HCT116 (cell line): ENCODE measurements around the gene KAZN. TPM values are rescaled to one million over a fixed set of nuclear protein-coding genes. Genes with fewer than 3 reads are reported as not detected.

Source experiments
- ATAC-seq: fragments of 200-7000 bp; cut with Tn5 transposase; 2 replicates; pipeline ENCODE4 v1.9.1; 2020; ENCODE audit warnings: mild to moderate bottlenecking, moderate library complexity
- BruUV-seq: library from RNA; stranded (reverse); fragments of 400-500 nt; replicated peaks from 2 replicates; lab custom pipeline; 2021; lab: Mats Ljungman, UMichigan
- CTCF ChIA-PET: fragments of 300-600 bp; sonication (Branson Sonifier 250); formaldehyde crosslinking; loops from one replicate; lab custom pipeline; 2021; ENCODE audit warnings: antibody characterized with exemption; lab: Charles Lee
- POLR2A ChIA-PET: fragments of 300-600, 350-600 bp; sonication (Branson Sonifier 250); formaldehyde crosslinking; loops from one replicate; lab custom pipeline; 2021; ENCODE audit warnings: antibody characterized with exemption; lab: Charles Lee
- RAD21 ChIA-PET, 2 experiments: fragments of 300-600 bp; sonication (Branson Sonifier 250); formaldehyde crosslinking; loops; one replicate each; lab custom pipeline; 2023; ENCODE audit warnings: low total read pairs in 2 of 2; ENCODE audit not compliant: uncharacterized antibody in 2 of 2, unreplicated experiment in 2 of 2, low non-redundant PET in 1 of 2; lab: Charles Lee
- DNase-seq: peaks from one replicate; pipeline ENCODE4 v3.0.0-alpha.2; 2010; ENCODE audit warnings: low read depth, low spot score
- H2AFZ ChIP-seq: fragments of 200-600 bp; shearing (Covaris generic), sonication (generic); 2 replicates; pipeline ENCODE4 v1.6.1; 2017; ENCODE audit warnings: low read depth, mixed run types, mixed read lengths, antibody characterized with exemption, low read length; ENCODE audit not compliant: poor library complexity, severe bottlenecking
- H3K27ac ChIP-seq: 2 replicates; pipeline ENCODE4 v1.5.1; 2012; ENCODE audit warnings: low read depth, low read length
- H3K27me3 ChIP-seq: fragments of 200-600 bp; sonication (generic); 2 replicates; pipeline ENCODE4 v1.6.1; 2016; ENCODE audit warnings: mixed run types, low read length, mixed read lengths; ENCODE audit not compliant: insufficient read depth
- H3K36me3 ChIP-seq, 2 experiments: fragments of 200-500 bp in 1 of 2; fragments of 200-600 bp in 1 of 2; sonication (Bioruptor generic) in 1 of 2; sonication (generic) in 1 of 2; 2 replicates each; pipeline versions ENCODE4 v1.5.1 to v1.6.1; 2014 to 2016; ENCODE audit warnings: low read length in 2 of 2, inconsistent platforms in 1 of 2, mixed read lengths in 1 of 2, mixed run types in 1 of 2; ENCODE audit not compliant: insufficient read depth in 2 of 2, control insufficient read depth in 1 of 2
- H3K4me1 ChIP-seq, 2 experiments: fragments of 200-600 bp in 1 of 2; sonication (generic) in 1 of 2; 2 replicates each; pipeline versions ENCODE4 v1.5.1 to v1.6.1; 2012 to 2017; ENCODE audit warnings: low read length in 2 of 2, inconsistent platforms in 1 of 2, mild to moderate bottlenecking in 1 of 2, mixed read lengths in 1 of 2, mixed run types in 1 of 2, moderate library complexity in 1 of 2; ENCODE audit not compliant: insufficient read depth in 2 of 2, control insufficient read depth in 1 of 2
- H3K4me2 ChIP-seq: fragments of 200-600 bp; sonication (generic); 2 replicates; pipeline ENCODE4 v1.6.1; 2017; ENCODE audit warnings: mixed run types, low read length, mixed read lengths
- H3K4me3 ChIP-seq, 2 experiments: fragments of 200-600 bp in 1 of 2; sonication (generic) in 1 of 2; replicated peaks in 1 of 2; 2 replicates each; pipeline ENCODE4 v1.5.1; 2011 to 2016; ENCODE audit warnings: low read length in 2 of 2, control low read depth in 1 of 2, low read depth in 1 of 2, mild to moderate bottlenecking in 1 of 2, mixed read lengths in 1 of 2, mixed run types in 1 of 2
- H3K79me2 ChIP-seq: fragments of 200-600 bp; sonication (generic); 2 replicates; pipeline ENCODE4 v1.6.1; 2017; ENCODE audit warnings: mild to moderate bottlenecking, mixed run types, low read length, moderate library complexity, mixed read lengths; ENCODE audit not compliant: insufficient read depth
- H3K9ac ChIP-seq: fragments of 200-600 bp; sonication (generic); 2 replicates; pipeline ENCODE4 v1.6.1; 2016; ENCODE audit warnings: low read length, mixed read lengths
- H3K9me2 ChIP-seq: fragments of 200-600 bp; sonication (generic), shearing (Covaris generic); 2 replicates; pipeline ENCODE4 v1.6.1; 2017; ENCODE audit warnings: mixed run types, mild to moderate bottlenecking, moderate library complexity; ENCODE audit not compliant: insufficient read depth
- H3K9me3 ChIP-seq, 2 experiments: fragments of 200-500 bp in 1 of 2; fragments of 200-600 bp in 1 of 2; sonication (Bioruptor generic) in 1 of 2; sonication (generic) in 1 of 2; 2 replicates each; pipeline ENCODE4 v1.6.1; 2014 to 2017; ENCODE audit warnings: low read length in 2 of 2, mixed read lengths in 2 of 2, inconsistent platforms in 1 of 2, low read depth in 1 of 2, mild to moderate bottlenecking in 1 of 2, mixed run types in 1 of 2, moderate library complexity in 1 of 2; ENCODE audit not compliant: control insufficient read depth in 1 of 2, insufficient read depth in 1 of 2
- H4K20me1 ChIP-seq: fragments of 200-600 bp; sonication (generic), shearing (Covaris generic); 2 replicates; pipeline ENCODE4 v1.6.1; 2017; ENCODE audit warnings: mixed run types, mild to moderate bottlenecking, moderate library complexity; ENCODE audit not compliant: insufficient read depth
- CEBPB ChIP-seq: IDR thresholded peaks from 2 replicates; pipeline ENCODE4 v1.6.1; 2012; ENCODE audit warnings: low read depth
- EGR1 ChIP-seq: IDR thresholded peaks from 2 replicates; pipeline ENCODE4 v1.6.1; 2012; ENCODE audit warnings: low read depth
- EZH2 ChIP-seq: fragments of 200-600 bp; sonication (generic); IDR thresholded peaks from 2 replicates; pipeline ENCODE4 v1.6.1; 2017; ENCODE audit warnings: antibody characterized with exemption, mixed run types
- JUND ChIP-seq: IDR thresholded peaks from 2 replicates; pipeline ENCODE4 v1.6.1; 2012
- POLR2A ChIP-seq: IDR thresholded peaks from 2 replicates; pipeline ENCODE4 v1.7.0; 2011; ENCODE audit warnings: borderline replicate concordance; ENCODE audit not compliant: insufficient read depth, insufficient read length; ENCODE audit errors: extremely low read depth
- RAD21 ChIP-seq: IDR thresholded peaks from 2 replicates; pipeline ENCODE4 v1.6.1; 2012; ENCODE audit warnings: low read depth, mild to moderate bottlenecking
- SP1 ChIP-seq: IDR thresholded peaks from 2 replicates; pipeline ENCODE4 v1.6.1; 2012; ENCODE audit warnings: low read depth
- TCF7L2 ChIP-seq: IDR thresholded peaks from 2 replicates; pipeline ENCODE4 v1.7.0; 2011; ENCODE audit warnings: borderline replicate concordance, inconsistent platforms; ENCODE audit not compliant: insufficient read depth, insufficient read length; ENCODE audit errors: extremely low read depth
- YY1 ChIP-seq: IDR thresholded peaks from 2 replicates; pipeline ENCODE4 v1.6.1; 2011; ENCODE audit warnings: low read length, low read depth, moderate library complexity, mild to moderate bottlenecking; ENCODE audit not compliant: insufficient replicate concordance; ENCODE audit errors: extremely low read depth
- ZBTB33 ChIP-seq: IDR thresholded peaks from 2 replicates; pipeline ENCODE4 v1.6.1; 2011; ENCODE audit warnings: mild to moderate bottlenecking, low read length, moderate library complexity; ENCODE audit not compliant: insufficient replicate concordance; ENCODE audit errors: extremely low read depth
- intact Hi-C: fragments of 100-400 bp; cut with micrococcal nuclease; formaldehyde crosslinking; loops from 2 replicates; pipeline ENCODE4 v1.10.0; 2022
- total RNA-seq: library from RNA; stranded (reverse); gene quantifications from one replicate; pipeline ENCODE4 v1.2.1, GENCODE V29; 2021; ENCODE audit not compliant: unreplicated experiment
- TF ChIP-seq, protein P1 (sequence below): IDR thresholded peaks from 2 replicates; pipeline ENCODE4 v1.6.1; 2012
- TF ChIP-seq, protein P2 (sequence below): IDR thresholded peaks from 2 replicates; pipeline ENCODE4 v1.6.1; 2012

Gene KAZN
- total RNA-seq, 1 experiment from 2014 or later: 13.4 TPM

GRCh38 chr1:14988636-14989035 lies 390.2 kb downstream of the KAZN start:
- Histone ChIP-seq H3K4me1 (no peaks in the 10 kb centered on the region), H3K4me3 (no peak overlapping the region), H3K9me3 (no peaks in the 10 kb centered on the region), H3K27ac (no peak overlapping the region), H4K20me1 (no peaks in the 10 kb centered on the region), H2AFZ (no peak overlapping the region), H3K27me3 (no peaks in the 10 kb centered on the region), H3K9ac (no peak overlapping the region), H3K79me2 (no peaks in the 10 kb centered on the region; the same call in 1 of the 2 replicates), H3K4me2 (no peak overlapping the region), H3K36me3 (no peaks in the 10 kb centered on the region), H3K9me2 (no peaks in the 10 kb centered on the region)
- no TSS peak for BruUV-seq
- ATAC-seq: no peak
- ChIA-PET CTCF (no interaction called here), RAD21 (no interaction called here), POLR2A (no interaction called here)
- no peak for TF ChIP-seq RAD21
- TF ChIP-seq, protein P1, sequence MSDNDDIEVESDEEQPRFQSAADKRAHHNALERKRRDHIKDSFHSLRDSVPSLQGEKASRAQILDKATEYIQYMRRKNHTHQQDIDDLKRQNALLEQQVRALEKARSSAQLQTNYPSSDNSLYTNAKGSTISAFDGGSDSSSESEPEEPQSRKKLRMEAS: no peak
- TF ChIP-seq, protein P2, sequence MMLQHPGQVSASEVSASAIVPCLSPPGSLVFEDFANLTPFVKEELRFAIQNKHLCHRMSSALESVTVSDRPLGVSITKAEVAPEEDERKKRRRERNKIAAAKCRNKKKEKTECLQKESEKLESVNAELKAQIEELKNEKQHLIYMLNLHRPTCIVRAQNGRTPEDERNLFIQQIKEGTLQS: no peak
- no peak for TF ChIP-seq YY1
- no peak for TF ChIP-seq CEBPB
- TF ChIP-seq EGR1: no peak
- no peak for TF ChIP-seq SP1
- no peak for TF ChIP-seq JUND
- TF ChIP-seq TCF7L2: no peak
- TF ChIP-seq ZBTB33: no peak
- no peak for TF ChIP-seq POLR2A
- no peak for TF ChIP-seq EZH2
- no peak for DNase-seq
- intact Hi-C loops: no loop called here
